Measurements from ENCODE around the gene RO60.

- TF ChIP-seq ATF1 (CRISPR knock-in tag; IDR thresholded peaks at IDR 0.05) (no peak), USF1 (CRISPR knock-in tag; IDR thresholded peaks at IDR 0.05) (no peak), FOXJ3 (CRISPR knock-in tag; IDR thresholded peaks at IDR 0.05; ENCODE audit: borderline replicate concordance) (no peak), ARID4B (CRISPR knock-in tag; IDR thresholded peaks at IDR 0.05; ENCODE audit: borderline replicate concordance) (no peak), NFYB (CRISPR knock-in tag; conservative IDR thresholded peaks at IDR 0.05; ENCODE audit: low read depth) (no peak), ZNF423 (CRISPR knock-in tag; IDR thresholded peaks at IDR 0.05) (no peak), CTCF (IDR thresholded peaks at IDR 0.05) (no peak), ZNF138 (CRISPR knock-in tag; conservative IDR thresholded peaks at IDR 0.05) (no peak), NR1H2 (CRISPR knock-in tag; IDR thresholded peaks at IDR 0.05) (no peak)
Observed at GRCh38 chr1:193108471-193108870, 49.1 kb downstream of the RO60 start.
